Liver (tissue), 9 donors: ENCODE results near the gene SDK2. TPM values are rescaled to one million over a fixed set of nuclear protein-coding genes. Genes with fewer than 3 reads are reported as not detected.

Experiments used
- DNase-seq: peaks from one replicate; pipeline ENCODE4 v3.0.0-alpha.2; 2017; ENCODE audit warnings: low spot score
- H3K27ac ChIP-seq, 2 donors: one replicate each; pipeline ENCODE4 v1.7.0; 2013; ENCODE audit warnings: inconsistent platforms in 2 of 2, low read length in 2 of 2, control low read depth in 1 of 2, low read depth in 1 of 2, mild to moderate bottlenecking in 1 of 2
- H3K27me3 ChIP-seq, 4 donors: one replicate each; pipeline versions ENCODE4 v1.6.1 to v1.7.0; 2013; ENCODE audit warnings: low read length in 3 of 4, inconsistent platforms in 1 of 4, mild to moderate bottlenecking in 1 of 4, moderate library complexity in 1 of 4; ENCODE audit not compliant: control insufficient read depth in 4 of 4, insufficient read depth in 4 of 4
- H3K36me3 ChIP-seq, 4 donors: one replicate each; pipeline versions ENCODE4 v1.6.1 to v1.7.0; 2013; ENCODE audit warnings: low read length in 3 of 4, mild to moderate bottlenecking in 3 of 4, low read depth in 1 of 4, moderate library complexity in 1 of 4; ENCODE audit not compliant: control insufficient read depth in 4 of 4, insufficient read depth in 3 of 4
- H3K4me1 ChIP-seq, 4 donors: one replicate each; pipeline versions ENCODE4 v1.6.1 to v1.7.0; 2013; ENCODE audit warnings: low read length in 3 of 4, mild to moderate bottlenecking in 3 of 4, moderate library complexity in 1 of 4; ENCODE audit not compliant: control insufficient read depth in 4 of 4, insufficient read depth in 4 of 4
- H3K4me3 ChIP-seq, 3 donors: one replicate each; pipeline versions ENCODE4 v1.6.1 to v1.7.0; 2013; ENCODE audit warnings: low read length in 3 of 3, control low read depth in 1 of 3, low read depth in 1 of 3, mild to moderate bottlenecking in 1 of 3
- H3K9ac ChIP-seq, 2 donors: one replicate each; pipeline ENCODE4 v1.7.0; 2013; ENCODE audit warnings: low read length in 2 of 2, mild to moderate bottlenecking in 2 of 2, moderate library complexity in 2 of 2, control low read depth in 1 of 2, low read depth in 1 of 2
- H3K9me3 ChIP-seq, 4 donors: one replicate each; pipeline versions ENCODE4 v1.6.1 to v1.7.0; 2013; ENCODE audit warnings: low read length in 3 of 4; ENCODE audit not compliant: control insufficient read depth in 4 of 4
- ATF3 ChIP-seq: IDR thresholded peaks from 2 replicates; pipeline ENCODE4 v1.6.1; 2016; ENCODE audit warnings: antibody characterized with exemption
- CTCF ChIP-seq: fragments of 150-350 bp; IDR thresholded peaks from 2 replicates; pipeline ENCODE4 v1.5.1; 2017; ENCODE audit warnings: improper control_type of control experiment, low read depth, low read length; ENCODE audit not compliant: missing input control
- EGR1 ChIP-seq, 2 donors: IDR thresholded peaks; 2 replicates each; pipeline ENCODE4 v1.6.1; 2016 to 2018; ENCODE audit warnings: antibody characterized with exemption in 2 of 2, low read depth in 2 of 2
- FOXA1 ChIP-seq: IDR thresholded peaks from 2 replicates; pipeline ENCODE4 v1.6.1; 2016; ENCODE audit warnings: antibody characterized with exemption
- FOXA2 ChIP-seq: IDR thresholded peaks from 2 replicates; pipeline ENCODE4 v1.6.1; 2016; ENCODE audit warnings: antibody characterized with exemption
- GABPA ChIP-seq, 2 donors: IDR thresholded peaks in 1 of 2; conservative IDR thresholded peaks in 1 of 2; 2 replicates each; pipeline ENCODE4 v1.6.1; 2016; ENCODE audit warnings: antibody characterized with exemption in 2 of 2, mild to moderate bottlenecking in 1 of 2, moderate library complexity in 1 of 2
- HNF4A ChIP-seq, 2 donors: conservative IDR thresholded peaks; 2 replicates each; pipeline ENCODE4 v1.6.1; 2016; ENCODE audit warnings: antibody characterized with exemption in 2 of 2, mild to moderate bottlenecking in 2 of 2
- HNF4G ChIP-seq: IDR thresholded peaks from 2 replicates; pipeline ENCODE4 v1.6.1; 2016; ENCODE audit warnings: antibody characterized with exemption
- JUND ChIP-seq, 2 donors: IDR thresholded peaks; 2 replicates each; pipeline ENCODE4 v1.6.1; 2016; ENCODE audit warnings: antibody characterized with exemption in 2 of 2
- MAX ChIP-seq: IDR thresholded peaks from 2 replicates; pipeline ENCODE4 v1.6.1; 2016; ENCODE audit warnings: antibody characterized with exemption
- NR2F2 ChIP-seq: IDR thresholded peaks from 2 replicates; pipeline ENCODE4 v1.6.1; 2016; ENCODE audit warnings: antibody characterized with exemption
- RAD21 ChIP-seq, 2 donors: IDR thresholded peaks; 2 replicates each; pipeline ENCODE4 v1.6.1; 2016; ENCODE audit warnings: antibody characterized with exemption in 2 of 2, mild to moderate bottlenecking in 2 of 2
- RXRA ChIP-seq, 2 donors: IDR thresholded peaks; 2 replicates each; pipeline ENCODE4 v1.6.1; 2017 to 2018; ENCODE audit warnings: antibody characterized with exemption in 2 of 2, mild to moderate bottlenecking in 1 of 2
- SP1 ChIP-seq: IDR thresholded peaks from 2 replicates; pipeline ENCODE4 v1.6.1; 2018; ENCODE audit warnings: antibody characterized with exemption, mild to moderate bottlenecking
- TAF1 ChIP-seq: conservative IDR thresholded peaks from 2 replicates; pipeline ENCODE4 v1.6.1; 2016; ENCODE audit warnings: antibody characterized with exemption, mild to moderate bottlenecking
- YY1 ChIP-seq: IDR thresholded peaks from 2 replicates; pipeline ENCODE4 v1.6.1; 2016; ENCODE audit warnings: antibody characterized with exemption, mild to moderate bottlenecking
- WGBS: extraction: QIAGEN DNeasy Blood & Tissue Kit; methylation state at CpG from one replicate; pipeline ENCODE4 v1.1.7; 2013; 5-methylcytosine and 5-hydroxymethylcytosine counted together
- polyA plus RNA-seq, 2 donors: library from polyadenylated mRNA; stranded (reverse) in 1 of 2; unstranded in 1 of 2; fragments of 200-250 nt in 1 of 2; fragments of >200 nt in 1 of 2; fragmentation: Nextera tagmentation in 1 of 2; extraction: Ambion mirVana in 1 of 2; gene quantifications; one replicate each; pipeline versions ENCODE4 v1.2.1 to v1.2.3, GENCODE V29; 2013 to 2015
- total RNA-seq, 2 donors: library from RNA; depleted of rRNA; stranded (reverse); fragments of >200 nt; gene quantifications; one replicate each; pipeline ENCODE4 v1.2.3, GENCODE V29; 2014
- TF ChIP-seq, protein P1 (sequence below): IDR thresholded peaks from 2 replicates; pipeline ENCODE4 v1.6.1; 2016; ENCODE audit warnings: antibody characterized with exemption
- TF ChIP-seq, protein P2 (sequence below): IDR thresholded peaks from 2 replicates; pipeline ENCODE4 v1.6.1; 2016; ENCODE audit warnings: antibody characterized with exemption, mild to moderate bottlenecking
- donor health status: healthy.
- donor health status: healthy.
- donor health status: healthy.
- donor health status: healthy.
- donor health status: healthy.

The SDK2 gene
- total and polyA plus RNA-seq, 4 donors: 0.05 to 0.42 (median 0.10) TPM

GRCh38 chr17:73415782-73416181, 228.5 kb downstream of the SDK2 start:
- Histone ChIP-seq H3K27me3 (no peaks in the 10 kb centered on the region), H3K9ac (no peak overlapping the region), H3K36me3 (no peaks in the 10 kb centered on the region), H3K4me1 (no peaks in the 10 kb centered on the region), H3K27ac (no peak overlapping the region), H3K4me3 (no peak overlapping the region), H3K9me3 (no peaks in the 10 kb centered on the region)
- no peak for DNase-seq
- WGBS: 92% methylated on average over 15 of the region's 15 CpGs
- no peak for TF ChIP-seq NR2F2
- no peak for TF ChIP-seq JUND (IDR thresholded peaks at IDR 0.05)
- TF ChIP-seq FOXA1: no peak
- no peak for TF ChIP-seq EGR1 (IDR thresholded peaks at IDR 0.05; ENCODE audit: low read depth in 2 of 2)
- TF ChIP-seq SP1: no peak
- TF ChIP-seq GABPA (IDR thresholded peaks at IDR 0.05 in 1 of 2, conservative IDR thresholded peaks at IDR 0.05 in 1 of 2): no peak
- TF ChIP-seq CTCF: no peak
- TF ChIP-seq, protein P1, sequence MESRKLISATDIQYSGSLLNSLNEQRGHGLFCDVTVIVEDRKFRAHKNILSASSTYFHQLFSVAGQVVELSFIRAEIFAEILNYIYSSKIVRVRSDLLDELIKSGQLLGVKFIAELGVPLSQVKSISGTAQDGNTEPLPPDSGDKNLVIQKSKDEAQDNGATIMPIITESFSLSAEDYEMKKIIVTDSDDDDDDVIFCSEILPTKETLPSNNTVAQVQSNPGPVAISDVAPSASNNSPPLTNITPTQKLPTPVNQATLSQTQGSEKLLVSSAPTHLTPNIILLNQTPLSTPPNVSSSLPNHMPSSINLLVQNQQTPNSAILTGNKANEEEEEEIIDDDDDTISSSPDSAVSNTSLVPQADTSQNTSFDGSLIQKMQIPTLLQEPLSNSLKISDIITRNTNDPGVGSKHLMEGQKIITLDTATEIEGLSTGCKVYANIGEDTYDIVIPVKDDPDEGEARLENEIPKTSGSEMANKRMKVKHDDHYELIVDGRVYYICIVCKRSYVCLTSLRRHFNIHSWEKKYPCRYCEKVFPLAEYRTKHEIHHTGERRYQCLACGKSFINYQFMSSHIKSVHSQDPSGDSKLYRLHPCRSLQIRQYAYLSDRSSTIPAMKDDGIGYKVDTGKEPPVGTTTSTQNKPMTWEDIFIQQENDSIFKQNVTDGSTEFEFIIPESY: no peak
- TF ChIP-seq HNF4A (conservative IDR thresholded peaks at IDR 0.05): no peak
- TF ChIP-seq, protein P2, sequence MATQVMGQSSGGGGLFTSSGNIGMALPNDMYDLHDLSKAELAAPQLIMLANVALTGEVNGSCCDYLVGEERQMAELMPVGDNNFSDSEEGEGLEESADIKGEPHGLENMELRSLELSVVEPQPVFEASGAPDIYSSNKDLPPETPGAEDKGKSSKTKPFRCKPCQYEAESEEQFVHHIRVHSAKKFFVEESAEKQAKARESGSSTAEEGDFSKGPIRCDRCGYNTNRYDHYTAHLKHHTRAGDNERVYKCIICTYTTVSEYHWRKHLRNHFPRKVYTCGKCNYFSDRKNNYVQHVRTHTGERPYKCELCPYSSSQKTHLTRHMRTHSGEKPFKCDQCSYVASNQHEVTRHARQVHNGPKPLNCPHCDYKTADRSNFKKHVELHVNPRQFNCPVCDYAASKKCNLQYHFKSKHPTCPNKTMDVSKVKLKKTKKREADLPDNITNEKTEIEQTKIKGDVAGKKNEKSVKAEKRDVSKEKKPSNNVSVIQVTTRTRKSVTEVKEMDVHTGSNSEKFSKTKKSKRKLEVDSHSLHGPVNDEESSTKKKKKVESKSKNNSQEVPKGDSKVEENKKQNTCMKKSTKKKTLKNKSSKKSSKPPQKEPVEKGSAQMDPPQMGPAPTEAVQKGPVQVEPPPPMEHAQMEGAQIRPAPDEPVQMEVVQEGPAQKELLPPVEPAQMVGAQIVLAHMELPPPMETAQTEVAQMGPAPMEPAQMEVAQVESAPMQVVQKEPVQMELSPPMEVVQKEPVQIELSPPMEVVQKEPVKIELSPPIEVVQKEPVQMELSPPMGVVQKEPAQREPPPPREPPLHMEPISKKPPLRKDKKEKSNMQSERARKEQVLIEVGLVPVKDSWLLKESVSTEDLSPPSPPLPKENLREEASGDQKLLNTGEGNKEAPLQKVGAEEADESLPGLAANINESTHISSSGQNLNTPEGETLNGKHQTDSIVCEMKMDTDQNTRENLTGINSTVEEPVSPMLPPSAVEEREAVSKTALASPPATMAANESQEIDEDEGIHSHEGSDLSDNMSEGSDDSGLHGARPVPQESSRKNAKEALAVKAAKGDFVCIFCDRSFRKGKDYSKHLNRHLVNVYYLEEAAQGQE: no peak
- no peak for TF ChIP-seq YY1
- TF ChIP-seq HNF4G: no peak
- TF ChIP-seq MAX: no peak
- TF ChIP-seq TAF1: no peak
- no peak for TF ChIP-seq RAD21 (IDR thresholded peaks at IDR 0.05)
- TF ChIP-seq FOXA2: no peak
- no peak for TF ChIP-seq RXRA (IDR thresholded peaks at IDR 0.05)
- no peak for TF ChIP-seq ATF3
